GM12878 (cell line): ENCODE data around the gene HHAT. TPM values are rescaled to one million over a fixed set of nuclear protein-coding genes. Genes with fewer than 3 reads are reported as not detected.

Experiments used
- ATAC-seq: fragments of 200-7000 bp; cut with Tn5 transposase; 3 replicates; pipeline ENCODE4 v1.9.1; 2020; ENCODE audit warnings: mild to moderate bottlenecking, moderate library complexity
- BruUV-seq: library from RNA; stranded (reverse); fragments of 400-500 nt; replicated peaks from 2 replicates; lab custom pipeline; 2021; lab: Mats Ljungman, UMichigan
- CTCF ChIA-PET: fragments of 300-600 bp; sonication (Branson Sonifier 250); formaldehyde crosslinking; extraction: SDS; loops from one replicate; lab custom pipeline; 2021; ENCODE audit warnings: inconsistent platforms; lab: Yijun Ruan, JAX
- POLR2A ChIA-PET: fragments of 350-600 bp; formaldehyde crosslinking; extraction: SDS; loops from one replicate; lab custom pipeline; 2021; ENCODE audit warnings: inconsistent platforms; lab: Charles Lee
- RAD21 ChIA-PET: fragments of 300-600 bp; sonication (Branson Sonifier 250); formaldehyde crosslinking; loops from one replicate; lab custom pipeline; 2023; ENCODE audit warnings: antibody characterized with exemption; ENCODE audit not compliant: unreplicated experiment; lab: Charles Lee
- SMC1A ChIA-PET: fragments of 300-600 bp; sonication (Branson Sonifier 250); formaldehyde crosslinking; loops from one replicate; lab custom pipeline; 2023; ENCODE audit not compliant: unreplicated experiment, uncharacterized antibody; lab: Charles Lee
- DNase-seq: peaks from one replicate; pipeline ENCODE4 v3.0.0-alpha.2; 2011; ENCODE audit warnings: low read depth, low spot score
- FAIRE-seq: peaks from 3 replicates; lab custom pipeline; 2011; peaks lifted over from hg19 to GRCh38; lab: Jason Lieb, UNC
- H2AFZ ChIP-seq: 2 replicates; pipeline ENCODE4 v1.6.0; 2011; ENCODE audit warnings: low read depth, low read length, control low read depth; ENCODE audit not compliant: control insufficient read depth
- H3K27ac ChIP-seq: 2 replicates; pipeline ENCODE4 v1.5.1; 2011; ENCODE audit warnings: control low read depth; ENCODE audit not compliant: control insufficient read depth, insufficient read depth
- H3K27me3 ChIP-seq, 2 experiments: replicated peaks in 1 of 2; 2 replicates each; pipeline versions ENCODE4 v1.6.0 to v1.6.1; 2011; ENCODE audit warnings: low read length in 1 of 2; ENCODE audit not compliant: control insufficient read depth in 2 of 2, insufficient read depth in 2 of 2
- H3K36me3 ChIP-seq, 2 experiments: 2 replicates each; pipeline ENCODE4 v1.5.1; 2011; ENCODE audit warnings: low read length in 1 of 2; ENCODE audit not compliant: control insufficient read depth in 2 of 2, insufficient read depth in 2 of 2
- H3K4me1 ChIP-seq: 2 replicates; pipeline ENCODE4 v1.6.1; 2011; ENCODE audit warnings: mild to moderate bottlenecking, low read length, moderate library complexity, mixed read lengths; ENCODE audit not compliant: control insufficient read depth, insufficient read depth
- H3K4me2 ChIP-seq: 2 replicates; pipeline ENCODE4 v1.6.0; 2011; ENCODE audit warnings: control low read depth; ENCODE audit not compliant: control insufficient read depth, insufficient read depth
- H3K4me3 ChIP-seq: fragments of 200-600 bp; sonication (generic); 2 replicates; pipeline ENCODE4 v1.5.1; 2016
- H3K79me2 ChIP-seq: 2 replicates; pipeline ENCODE4 v1.6.0; 2011; ENCODE audit warnings: low read length; ENCODE audit not compliant: control insufficient read depth, insufficient read depth
- H3K9ac ChIP-seq: 2 replicates; pipeline ENCODE4 v1.8.0; 2011; ENCODE audit warnings: low read length, control low read depth, mixed read lengths; ENCODE audit not compliant: control insufficient read depth, insufficient read depth
- H3K9me3 ChIP-seq: replicated peaks from 3 replicates; pipeline ENCODE4 v1.5.1; 2011; ENCODE audit warnings: mild to moderate bottlenecking, low read length; ENCODE audit not compliant: control insufficient read depth, insufficient read depth
- H4K20me1 ChIP-seq: 2 replicates; pipeline ENCODE4 v1.6.0; 2011; ENCODE audit not compliant: control insufficient read depth, insufficient read depth
- EED ChIP-seq: sonication (generic); IDR thresholded peaks from 2 replicates; pipeline ENCODE4 v1.6.1; 2016; ENCODE audit warnings: antibody characterized with exemption, low read depth
- GABPA ChIP-seq: IDR thresholded peaks from 2 replicates; pipeline ENCODE4 v1.6.1; 2014; ENCODE audit warnings: antibody characterized with exemption, low read depth, mild to moderate bottlenecking, inconsistent platforms
- MXI1 ChIP-seq: fragments of 150-350 bp; IDR thresholded peaks from 2 replicates; pipeline ENCODE4 v1.6.1; 2011; ENCODE audit warnings: low read depth, mild to moderate bottlenecking, inconsistent platforms, low read length, improper control_type of control experiment
- NFIC ChIP-seq: IDR thresholded peaks from 2 replicates; pipeline ENCODE4 v1.6.1; 2012; ENCODE audit warnings: low read depth, mild to moderate bottlenecking, inconsistent platforms, low read length, moderate library complexity
- ZNF207 ChIP-seq: fragments of 450-650 bp; IDR thresholded peaks from 2 replicates; pipeline ENCODE4 v1.6.1; 2014; ENCODE audit warnings: antibody characterized with exemption, mild to moderate bottlenecking, borderline replicate concordance
- ZNF274 ChIP-seq: IDR thresholded peaks from one replicate; pipeline ENCODE4 v1.8.0; 2011; ENCODE audit not compliant: insufficient read length, insufficient read depth
- ZNF622 ChIP-seq: fragments of 450-650 bp; IDR thresholded peaks from 2 replicates; pipeline ENCODE4 v1.6.1; 2017; ENCODE audit warnings: mild to moderate bottlenecking, inconsistent platforms
- ZSCAN29 ChIP-seq: fragments of 450-650 bp; IDR thresholded peaks from 2 replicates; pipeline ENCODE4 v1.6.1; 2017; ENCODE audit warnings: mild to moderate bottlenecking, moderate library complexity
- WGBS: methylation state at CpG from one replicate; pipeline ENCODE4 v1.1.6; 2016; ENCODE audit warnings: low lambda C conversion rate; ENCODE audit not compliant: insufficient replicate concordance, insufficient coverage; ENCODE audit errors: missing lambda C conversion rate; 5-methylcytosine and 5-hydroxymethylcytosine counted together
- in situ Hi-C: fragments of 300-500 bp; cut with MboI; formaldehyde crosslinking; loops from 9 replicates; pipeline ENCODE4 v1.14.3; 2018; ENCODE audit warnings: mixed read lengths
- intact Hi-C: fragments of 100-400 bp; cut with micrococcal nuclease; formaldehyde crosslinking; loops from one replicate; pipeline ENCODE4 v1.14.2; 2022; ENCODE audit not compliant: unreplicated experiment
- polyA plus RNA-seq, 11 experiments: library from polyadenylated mRNA; depleted of rRNA in 4 of 11; unstranded in 6 of 11; stranded (reverse) in 5 of 11; fragments of >200 nt; fragmentation: Nextera tagmentation in 4 of 11; fragmentation: Illumina TruSeq in 1 of 11; extraction: Ambion mirVana in 4 of 11; extraction: Trizol in 1 of 11; gene quantifications; 1 replicate in 1 of 11; 2 replicates in 10 of 11; pipeline versions ENCODE4 v1.2.1 to v1.2.3, GENCODE V29; 2011 to 2016; ENCODE audit warnings: inconsistent platforms in 2 of 11, missing spikeins in 2 of 11, low read depth in 1 of 11
- total RNA-seq, 4 experiments: library from RNA; depleted of rRNA in 3 of 4; stranded (reverse); fragments of >200 nt in 3 of 4; fragmentation: Illumina TruSeq in 1 of 4; extraction: Trizol in 1 of 4; gene quantifications; 2 replicates each; pipeline versions ENCODE4 v1.2.1 to v1.2.3, GENCODE V29; 2013 to 2021
- TF ChIP-seq, protein P1 (sequence below): fragments of 450-650 bp; IDR thresholded peaks from 2 replicates; pipeline ENCODE4 v1.6.1; 2018; ENCODE audit warnings: mild to moderate bottlenecking, low read depth, moderate library complexity; ENCODE audit not compliant: partially characterized antibody

HHAT gene
- total and polyA plus RNA-seq, 10 of the 15 experiments (the other 5 are each of a cell fraction or from before 2014, with no cell fraction given), result 1.2 to 37.6 (median 2.6) TPM

DNA sequence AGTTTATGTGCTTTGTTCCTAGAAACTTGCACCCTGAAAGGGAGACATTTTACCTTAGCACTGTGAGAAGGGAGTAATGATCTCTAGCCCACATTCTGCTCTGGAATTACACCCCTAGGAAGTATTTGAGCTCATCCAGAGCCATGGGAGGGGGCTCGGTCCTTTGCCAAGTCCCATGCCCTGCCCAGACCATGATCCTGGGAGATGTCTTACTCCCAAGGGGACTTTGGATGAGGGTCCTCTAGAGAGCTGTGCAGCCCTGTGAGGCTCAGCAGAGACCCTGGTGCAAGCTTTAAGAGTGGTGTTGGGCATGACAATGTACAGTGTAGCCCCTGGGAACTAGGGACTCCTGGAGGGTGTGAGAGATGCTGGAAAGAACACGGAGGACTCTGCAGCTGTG lies 241.4 kb downstream of the HHAT start:
- 0% methylated on average over 2 of the region's 2 CpGs for WGBS
- FAIRE-seq, result no peak
- no peak overlapping the region for H3K27ac ChIP-seq
- H3K9ac ChIP-seq, result no peak overlapping the region
- H2AFZ ChIP-seq, result no peak overlapping the region
- in situ Hi-C loops, result no loop called here
- intact Hi-C loops, result no loop called here
- TF ChIP-seq MXI1 (no peak), ZNF207 (no peak), GABPA (no peak), ZNF622 (no peak), ZNF274 (no peak), NFIC (no peak), EED (no peak), ZSCAN29 (no peak)
- TF ChIP-seq, protein P1, sequence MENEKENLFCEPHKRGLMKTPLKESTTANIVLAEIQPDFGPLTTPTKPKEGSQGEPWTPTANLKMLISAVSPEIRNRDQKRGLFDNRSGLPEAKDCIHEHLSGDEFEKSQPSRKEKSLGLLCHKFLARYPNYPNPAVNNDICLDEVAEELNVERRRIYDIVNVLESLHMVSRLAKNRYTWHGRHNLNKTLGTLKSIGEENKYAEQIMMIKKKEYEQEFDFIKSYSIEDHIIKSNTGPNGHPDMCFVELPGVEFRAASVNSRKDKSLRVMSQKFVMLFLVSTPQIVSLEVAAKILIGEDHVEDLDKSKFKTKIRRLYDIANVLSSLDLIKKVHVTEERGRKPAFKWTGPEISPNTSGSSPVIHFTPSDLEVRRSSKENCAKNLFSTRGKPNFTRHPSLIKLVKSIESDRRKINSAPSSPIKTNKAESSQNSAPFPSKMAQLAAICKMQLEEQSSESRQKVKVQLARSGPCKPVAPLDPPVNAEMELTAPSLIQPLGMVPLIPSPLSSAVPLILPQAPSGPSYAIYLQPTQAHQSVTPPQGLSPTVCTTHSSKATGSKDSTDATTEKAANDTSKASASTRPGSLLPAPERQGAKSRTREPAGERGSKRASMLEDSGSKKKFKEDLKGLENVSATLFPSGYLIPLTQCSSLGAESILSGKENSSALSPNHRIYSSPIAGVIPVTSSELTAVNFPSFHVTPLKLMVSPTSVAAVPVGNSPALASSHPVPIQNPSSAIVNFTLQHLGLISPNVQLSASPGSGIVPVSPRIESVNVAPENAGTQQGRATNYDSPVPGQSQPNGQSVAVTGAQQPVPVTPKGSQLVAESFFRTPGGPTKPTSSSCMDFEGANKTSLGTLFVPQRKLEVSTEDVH, result no peak
- TF ChIP-seq, all 136 proteins: peak for 0
- Histone ChIP-seq H3K4me1 (no peaks in the 10 kb centered on the region), H3K4me2 (no peak overlapping the region), H3K79me2 (no peaks in the 10 kb centered on the region), H3K4me3 (no peak overlapping the region), H4K20me1 (no peaks in the 10 kb centered on the region), H3K36me3 (no peaks in the 10 kb centered on the region), H3K9me3 (no peaks in the 10 kb centered on the region), H3K27me3 (no peaks in the 10 kb centered on the region)
- ChIA-PET SMC1A (interaction anchor here (1.2 kb wide), 1 partner anchor 10 kb away, joined by 7 read pairs; no protein-coding TSS in a partner anchor), POLR2A (no interaction called here), RAD21 (no interaction called here), CTCF (interaction anchor here (1.5 kb wide), 1 partner anchor 10 kb away, joined by 4 read pairs; no protein-coding TSS in a partner anchor)
- no peak for ATAC-seq
- no peak for DNase-seq
- no TSS peak for BruUV-seq
